BE2C (cell line): ENCODE measurements around the gene CRTAP.
"Not testable (repeated sequence)": the region's sequence is repeated elsewhere in the genome, so short reads cannot be mapped to it uniquely, and the experiment has no call there.

Source experiments
- DNase-seq: peaks from one replicate; pipeline ENCODE4 v3.0.0-alpha.2; 2020
- H3K27me3 ChIP-seq: fragments of 250-450 bp; sonication (Bioruptor Pico); 2 replicates; pipeline ENCODE4 v1.5.1; 2020; ENCODE audit warnings: mild to moderate bottlenecking
- H3K36me3 ChIP-seq: fragments of 250-450 bp; sonication (Bioruptor Pico); 2 replicates; pipeline ENCODE4 v1.5.1; 2020; ENCODE audit warnings: mild to moderate bottlenecking
- H3K4me1 ChIP-seq: fragments of 250-450 bp; sonication (Bioruptor Pico); 2 replicates; pipeline ENCODE4 v1.5.1; 2020
- H3K4me3 ChIP-seq: 2 replicates; pipeline ENCODE4 v1.5.1; 2011; ENCODE audit warnings: low read depth, low read length
- H3K9me3 ChIP-seq: fragments of 250-450 bp; sonication (Bioruptor Pico); 2 replicates; pipeline ENCODE4 v1.5.1; 2020
- TF ChIP-seq, protein P1 (sequence below): IDR thresholded peaks from 2 replicates; pipeline ENCODE4 v1.5.1; 2012; ENCODE audit warnings: mild to moderate bottlenecking, low read depth, low read length

CRTAP gene

DNA sequence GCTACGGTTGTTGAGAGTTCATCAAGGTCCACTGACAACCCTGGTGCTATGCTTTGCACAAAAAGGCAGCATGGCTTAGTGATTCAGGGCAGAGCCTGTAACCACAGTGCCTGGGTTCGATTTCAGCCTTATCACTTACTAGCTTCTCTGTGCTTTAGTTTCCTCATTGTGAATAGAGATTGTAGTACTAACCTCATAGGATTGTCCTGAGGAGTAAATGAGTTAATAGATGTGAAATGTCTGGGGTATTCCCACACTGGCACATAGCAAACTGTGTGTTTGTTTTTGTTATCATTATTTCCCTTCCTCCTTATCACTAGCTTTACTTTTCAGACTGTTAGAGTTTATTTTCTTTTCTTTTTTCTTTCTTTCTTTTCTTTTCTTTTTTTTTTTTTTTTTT, 16.3 kb downstream of the CRTAP start:
- TF ChIP-seq, protein P1, sequence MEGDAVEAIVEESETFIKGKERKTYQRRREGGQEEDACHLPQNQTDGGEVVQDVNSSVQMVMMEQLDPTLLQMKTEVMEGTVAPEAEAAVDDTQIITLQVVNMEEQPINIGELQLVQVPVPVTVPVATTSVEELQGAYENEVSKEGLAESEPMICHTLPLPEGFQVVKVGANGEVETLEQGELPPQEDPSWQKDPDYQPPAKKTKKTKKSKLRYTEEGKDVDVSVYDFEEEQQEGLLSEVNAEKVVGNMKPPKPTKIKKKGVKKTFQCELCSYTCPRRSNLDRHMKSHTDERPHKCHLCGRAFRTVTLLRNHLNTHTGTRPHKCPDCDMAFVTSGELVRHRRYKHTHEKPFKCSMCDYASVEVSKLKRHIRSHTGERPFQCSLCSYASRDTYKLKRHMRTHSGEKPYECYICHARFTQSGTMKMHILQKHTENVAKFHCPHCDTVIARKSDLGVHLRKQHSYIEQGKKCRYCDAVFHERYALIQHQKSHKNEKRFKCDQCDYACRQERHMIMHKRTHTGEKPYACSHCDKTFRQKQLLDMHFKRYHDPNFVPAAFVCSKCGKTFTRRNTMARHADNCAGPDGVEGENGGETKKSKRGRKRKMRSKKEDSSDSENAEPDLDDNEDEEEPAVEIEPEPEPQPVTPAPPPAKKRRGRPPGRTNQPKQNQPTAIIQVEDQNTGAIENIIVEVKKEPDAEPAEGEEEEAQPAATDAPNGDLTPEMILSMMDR = no peak
- no peaks in the 10 kb centered on the region for H3K4me1 ChIP-seq
- H3K9me3 ChIP-seq = no peaks in the 10 kb centered on the region
- H3K4me3 ChIP-seq = no peak overlapping the region
- no peak for DNase-seq
- no peaks in the 10 kb centered on the region for H3K27me3 ChIP-seq
- H3K36me3 ChIP-seq = no peaks in the 10 kb centered on the region

DNA sequence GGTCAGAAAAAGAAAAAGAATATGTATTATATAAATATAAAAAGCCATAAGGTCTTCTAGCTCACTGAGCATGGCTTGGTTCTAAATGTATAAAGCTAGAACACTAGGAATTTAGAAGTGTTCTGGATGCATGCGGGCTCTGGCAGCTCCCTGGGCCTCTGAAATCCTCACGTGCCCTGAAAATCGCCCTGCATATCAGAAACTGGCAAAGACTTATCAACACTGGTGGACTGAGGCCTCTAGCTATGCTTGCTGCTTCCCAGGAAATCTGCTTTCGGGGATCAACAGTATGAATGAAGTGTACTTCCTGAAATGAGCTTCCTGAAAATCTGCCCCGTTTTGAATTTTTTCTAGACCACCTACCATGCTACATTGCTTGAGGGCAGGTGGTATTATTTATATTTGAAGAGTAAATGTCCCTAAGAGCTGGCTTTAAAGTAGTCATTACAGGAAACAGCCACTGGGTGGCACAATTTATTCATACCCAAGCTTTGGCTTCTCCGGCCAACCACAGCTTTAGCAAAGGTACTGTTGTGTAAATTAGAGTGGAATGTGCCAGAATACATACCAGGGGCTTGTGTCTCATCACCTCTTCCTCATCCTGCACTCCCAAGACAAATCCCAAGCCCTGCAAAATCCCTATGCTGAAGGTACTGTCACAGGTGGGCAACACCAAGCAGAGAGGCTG, 17.7 kb downstream of the CRTAP start:
- DNase-seq = peak; percentile 25
- TF ChIP-seq, protein P1 = peak; percentile 61
- H3K27me3 ChIP-seq = no peaks in the 10 kb centered on the region
- no peaks in the 10 kb centered on the region for H3K9me3 ChIP-seq
- no peaks in the 10 kb centered on the region for H3K36me3 ChIP-seq
- no peak overlapping the region for H3K4me3 ChIP-seq
- no peaks in the 10 kb centered on the region for H3K4me1 ChIP-seq

DNA sequence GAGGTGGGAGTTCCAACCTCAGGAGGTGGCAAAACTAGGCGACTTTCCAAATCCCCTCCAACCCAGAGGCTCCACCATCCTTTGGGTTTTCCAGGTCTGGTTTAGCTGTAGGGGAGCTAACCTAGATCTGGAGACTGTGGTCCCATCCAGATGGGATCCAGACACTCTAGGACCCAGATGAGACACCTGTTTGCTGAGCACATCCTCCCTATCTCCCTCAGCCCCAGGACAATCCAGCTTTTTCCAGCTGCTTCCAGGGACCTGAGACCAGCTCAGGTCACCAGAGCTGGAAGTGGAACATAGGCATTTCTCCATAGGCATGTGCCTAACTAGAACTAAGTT, 18.2 kb downstream of the CRTAP start:
- no peak for DNase-seq
- no peaks in the 10 kb centered on the region for H3K36me3 ChIP-seq
- H3K27me3 ChIP-seq = no peaks in the 10 kb centered on the region
- H3K9me3 ChIP-seq = no peaks in the 10 kb centered on the region
- TF ChIP-seq, protein P1 = no peak
- H3K4me3 ChIP-seq = no peak overlapping the region
- H3K4me1 ChIP-seq = no peaks in the 10 kb centered on the region

DNA sequence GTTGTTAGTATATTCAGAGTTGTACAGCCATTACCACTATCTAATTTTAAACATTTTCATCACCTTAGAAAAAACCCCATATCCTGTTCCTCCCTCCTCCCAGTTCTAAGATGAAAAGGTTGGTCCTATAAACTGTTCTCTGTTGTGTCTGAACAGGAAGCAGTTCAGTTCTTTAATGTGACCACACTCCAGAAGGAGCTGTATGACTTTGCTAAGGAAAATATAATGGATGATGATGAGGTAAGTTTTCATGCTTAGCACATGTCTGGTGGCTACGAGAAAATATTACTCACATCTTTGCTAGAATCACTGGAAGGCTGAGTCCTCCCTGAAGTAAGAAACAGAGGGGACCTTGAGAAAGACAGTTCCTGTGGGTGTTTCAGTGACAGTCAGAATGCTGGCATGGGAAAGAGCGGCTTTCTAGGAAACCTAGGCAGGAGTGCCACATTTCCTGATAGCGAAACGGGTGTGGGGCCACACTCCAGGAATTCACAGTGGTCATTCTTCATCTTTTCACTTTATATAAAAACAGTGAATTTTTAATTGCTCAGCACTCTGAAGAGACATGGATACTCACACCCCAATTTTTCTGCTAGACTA, 20.3 kb downstream of the CRTAP start:
- H3K27me3 ChIP-seq = no peaks in the 10 kb centered on the region
- H3K9me3 ChIP-seq = no peaks in the 10 kb centered on the region
- TF ChIP-seq, protein P1 = no peak
- no peak for DNase-seq
- no peaks in the 10 kb centered on the region for H3K4me1 ChIP-seq
- H3K36me3 ChIP-seq = no peaks in the 10 kb centered on the region
- H3K4me3 ChIP-seq = no peak overlapping the region

DNA sequence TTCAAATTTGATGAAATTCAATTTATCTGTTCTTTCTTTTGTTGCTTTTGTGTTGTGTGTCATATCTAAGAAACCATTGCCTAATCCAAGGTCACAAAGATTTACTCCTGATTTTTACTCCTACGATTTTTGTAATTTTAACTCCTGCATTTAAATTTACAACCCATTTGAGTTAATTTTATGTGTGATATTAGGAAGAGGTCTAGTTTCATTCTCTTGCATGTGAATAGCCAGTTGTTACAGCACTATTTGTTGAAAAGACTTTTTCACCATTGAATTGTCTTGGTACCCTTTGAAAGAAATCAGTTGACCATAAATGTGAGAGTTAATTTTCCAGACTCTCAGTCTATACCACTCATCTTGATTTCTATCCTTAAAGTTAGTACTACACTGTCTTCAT, 23.9 kb downstream of the CRTAP start:
- H3K9me3 ChIP-seq = no peaks in the 10 kb centered on the region
- TF ChIP-seq, protein P1 = no peak
- no peaks in the 10 kb centered on the region for H3K36me3 ChIP-seq
- H3K4me3 ChIP-seq = no peak overlapping the region
- no peaks in the 10 kb centered on the region for H3K27me3 ChIP-seq
- no peaks in the 10 kb centered on the region for H3K4me1 ChIP-seq
- DNase-seq = no peak

DNA sequence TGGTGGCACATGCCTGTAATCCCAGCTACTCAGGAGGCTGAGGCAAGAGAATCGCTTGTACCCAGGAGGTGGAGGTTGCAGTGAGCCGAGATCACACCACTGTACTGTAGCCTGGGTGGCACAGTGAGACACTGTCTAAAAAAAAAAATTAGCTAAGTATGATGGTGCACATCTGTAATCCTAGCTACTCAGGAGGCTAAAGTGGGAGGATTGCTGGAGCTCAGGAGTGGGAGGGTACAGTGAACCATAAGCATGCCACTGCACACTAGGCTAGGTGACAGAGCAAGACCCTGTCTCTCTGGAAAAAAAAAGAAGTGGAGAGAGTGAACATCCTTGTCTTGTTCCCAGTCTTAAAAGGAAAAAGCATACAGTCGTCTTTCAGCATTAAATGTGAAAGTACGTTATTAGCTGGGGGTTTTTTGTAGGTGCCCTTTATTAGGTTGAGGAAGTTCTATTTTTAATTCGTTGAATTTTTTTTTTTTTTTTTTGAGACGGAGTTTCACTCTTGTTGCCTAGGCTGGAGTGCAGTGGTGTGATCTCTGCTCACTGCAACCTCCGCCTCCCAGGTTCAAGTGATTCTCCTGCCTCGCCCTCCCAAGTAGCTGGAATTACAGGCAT, 25.3 kb downstream of the CRTAP start:
- H3K4me1 ChIP-seq, H3K27me3 ChIP-seq, H3K9me3 ChIP-seq, DNase-seq, H3K36me3 ChIP-seq, H3K4me3 ChIP-seq: not testable (repeated sequence)
